Adrenal gland (tissue), 12 donors: ENCODE data around the gene CPM. TPM values are rescaled to one million over a fixed set of nuclear protein-coding genes. Genes with fewer than 3 reads are reported as not detected.

Source experiments
- DNase-seq, 7 donors: peaks; one replicate each; pipeline ENCODE4 v3.0.0-alpha.2; 2019 to 2020
- H3K27ac ChIP-seq, 5 donors: fragments of 200-600 bp; sonication (generic) in 4 of 5; 1 replicate in 3 of 5; 2 replicates in 2 of 5; pipeline versions ENCODE4 v1.5.1 to v1.8.0; 2016 to 2020; ENCODE audit warnings: mild to moderate bottlenecking in 1 of 5
- H3K27me3 ChIP-seq: fragments of 200-600 bp; 2 replicates; pipeline ENCODE4 v1.8.0; 2021
- H3K36me3 ChIP-seq, 2 donors: fragments of 200-600 bp; replicated peaks in 1 of 2; 1 replicate in 1 of 2; 2 replicates in 1 of 2; pipeline versions ENCODE4 v1.5.1 to v1.8.0; 2018 to 2022
- H3K4me1 ChIP-seq, 2 donors: fragments of 200-600 bp; replicated peaks in 1 of 2; 1 replicate in 1 of 2; 2 replicates in 1 of 2; pipeline versions ENCODE4 v1.5.1 to v1.8.0; 2018 to 2021
- H3K4me3 ChIP-seq, 4 donors: fragments of 200-600 bp; sonication (generic) in 3 of 4; one replicate each; pipeline ENCODE4 v1.5.1; 2016 to 2018
- H3K9me3 ChIP-seq, 3 donors: fragments of 200-600 bp; sonication (generic) in 1 of 3; replicated peaks in 1 of 3; 1 replicate in 2 of 3; 2 replicates in 1 of 3; pipeline versions ENCODE4 v1.5.1 to v1.8.0; 2016 to 2021
- POLR2A ChIP-seq, 2 donors: fragments of 450-650 bp; IDR thresholded peaks; one replicate each; pipeline ENCODE4 v1.6.1; 2017; ENCODE audit warnings: antibody characterized with exemption in 2 of 2, mild to moderate bottlenecking in 2 of 2, moderate library complexity in 1 of 2
- WGBS, 4 donors: extraction: QIAGEN DNeasy Blood & Tissue Kit in 2 of 4; methylation state at CpG; one replicate each; pipeline versions ENCODE4 v1.1.5 to v1.1.7; 2013 to 2017; 5-methylcytosine and 5-hydroxymethylcytosine counted together
- intact Hi-C, 2 donors: fragments of 100-400 bp; cut with DNase I; formaldehyde crosslinking; loops; one replicate each; pipeline versions ENCODE4 v1.14.1 to v1.15.0; 2022 to 2023
- polyA plus RNA-seq, 3 donors: library from polyadenylated mRNA; stranded (reverse); fragments of 200-250 nt in 2 of 3; fragments of 350-450 nt in 1 of 3; fragmentation: Illumina TruSeq in 1 of 3; extraction: RNeasy Lipid Tissue Mini Kit (QIAGEN cat#74804) in 1 of 3; gene quantifications; one replicate each; pipeline ENCODE4 v1.2.3, GENCODE V29; 2013 to 2014
- total RNA-seq, 9 donors: library from RNA; depleted of rRNA in 4 of 9; stranded (reverse); fragments of >200 nt in 4 of 9; fragments of 120-200 nt in 1 of 9; fragmentation: NEBNext Ultra II Directional in 1 of 9; extraction: Animal tissue kit (Norgen Biotek cat#: 25700) in 1 of 9; gene quantifications; one replicate each; pipeline versions ENCODE4 v1.1.0 to v1.2.4, GENCODE V29; 2013 to 2023
- TF ChIP-seq, protein P1 (sequence below), 6 experiments: fragments of 450-650 bp in 4 of 6; fragments of 200-600 bp in 2 of 6; sonication (generic) in 1 of 6; IDR thresholded peaks; 1 replicate in 5 of 6; 2 replicates in 1 of 6; pipeline versions ENCODE4 v1.5.1 to v1.8.0; 2016 to 2021; ENCODE audit warnings: antibody characterized with exemption in 6 of 6, mild to moderate bottlenecking in 2 of 6, moderate library complexity in 1 of 6
- donor health status: healthy with polysubstance abuse.
- donor health status: Bipolar disorder and iron deficiency.
- donor health status: DM: yes; HTN: yes; CAD: no.
- donor health status: DM: no; HTN: no; CAD: no.
- donor health status: DM: no; HTN: no; CAD: no.
- donor health status: DM: yes; HTN: yes; CAD: no.

The CPM gene
- total and polyA plus RNA-seq, 12 donors = 10.8 to 170 (median 53.5) TPM

- Histone ChIP-seq H3K4me1 (peaks cover 0 to 3% of the 10 kb centered on the region in 2 donors), H3K36me3 (no peaks in the 10 kb centered on the region), H3K27me3 (no peaks in the 10 kb centered on the region), H3K27ac (no peak overlapping the region), H3K9me3 (no peaks in the 10 kb centered on the region), H3K4me3 (no peak overlapping the region)
- WGBS, 4 donors = 77 to 80% (median 78%) methylated on average over 2 of the region's 2 CpGs
- no peak for DNase-seq
- TF ChIP-seq, protein P1, sequence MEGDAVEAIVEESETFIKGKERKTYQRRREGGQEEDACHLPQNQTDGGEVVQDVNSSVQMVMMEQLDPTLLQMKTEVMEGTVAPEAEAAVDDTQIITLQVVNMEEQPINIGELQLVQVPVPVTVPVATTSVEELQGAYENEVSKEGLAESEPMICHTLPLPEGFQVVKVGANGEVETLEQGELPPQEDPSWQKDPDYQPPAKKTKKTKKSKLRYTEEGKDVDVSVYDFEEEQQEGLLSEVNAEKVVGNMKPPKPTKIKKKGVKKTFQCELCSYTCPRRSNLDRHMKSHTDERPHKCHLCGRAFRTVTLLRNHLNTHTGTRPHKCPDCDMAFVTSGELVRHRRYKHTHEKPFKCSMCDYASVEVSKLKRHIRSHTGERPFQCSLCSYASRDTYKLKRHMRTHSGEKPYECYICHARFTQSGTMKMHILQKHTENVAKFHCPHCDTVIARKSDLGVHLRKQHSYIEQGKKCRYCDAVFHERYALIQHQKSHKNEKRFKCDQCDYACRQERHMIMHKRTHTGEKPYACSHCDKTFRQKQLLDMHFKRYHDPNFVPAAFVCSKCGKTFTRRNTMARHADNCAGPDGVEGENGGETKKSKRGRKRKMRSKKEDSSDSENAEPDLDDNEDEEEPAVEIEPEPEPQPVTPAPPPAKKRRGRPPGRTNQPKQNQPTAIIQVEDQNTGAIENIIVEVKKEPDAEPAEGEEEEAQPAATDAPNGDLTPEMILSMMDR (IDR thresholded peaks at IDR 0.05) = no peak
- no peak for TF ChIP-seq POLR2A (IDR thresholded peaks at IDR 0.05)
- intact Hi-C loops = no loop called here
Measured at GRCh38 chr12:68978678-68979077, 45.7 kb upstream of the CPM start.

DNA sequence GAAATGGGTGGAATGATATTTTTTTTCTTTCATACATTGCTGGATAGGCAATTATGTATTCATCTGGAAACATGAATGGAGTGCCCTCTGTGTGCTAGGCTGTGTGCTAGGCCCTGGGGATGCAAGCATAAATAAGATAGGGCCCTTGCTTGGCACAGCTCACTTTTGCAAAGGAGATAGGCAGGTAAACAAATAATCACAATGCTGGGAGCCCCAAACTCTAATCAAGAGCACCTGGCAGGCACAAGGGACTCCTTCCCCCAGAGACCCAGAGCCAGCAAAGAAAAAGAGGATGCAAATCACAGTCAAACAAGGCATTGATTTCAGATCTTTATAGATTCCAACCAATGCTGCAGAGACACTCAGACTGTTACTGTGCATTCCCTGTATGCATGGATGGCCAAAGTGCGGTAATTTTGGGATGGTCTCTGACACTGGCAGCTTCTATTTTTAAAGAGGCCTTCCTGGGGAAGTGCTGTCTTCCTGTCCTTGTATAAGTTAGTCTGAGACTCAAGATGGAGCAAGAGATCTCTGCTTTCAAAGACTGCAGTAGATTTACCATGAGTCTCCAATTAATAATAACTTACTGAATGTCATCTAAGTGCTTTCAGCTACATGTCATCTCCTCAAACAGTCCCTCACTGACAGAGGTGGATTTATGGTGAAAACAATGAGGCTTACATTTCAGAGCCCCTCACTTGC lies 45.1 kb upstream of the CPM start:
- Histone ChIP-seq H3K4me1 (peaks cover 0 to 3% of the 10 kb centered on the region in 2 donors), H3K36me3 (no peaks in the 10 kb centered on the region), H3K27ac (no peak overlapping the region), H3K9me3 (no peaks in the 10 kb centered on the region), H3K27me3 (no peaks in the 10 kb centered on the region), H3K4me3 (no peak overlapping the region)
- WGBS, 4 donors = 49 to 64% (median 60%) methylated on average over 1 of the region's 1 CpG
- intact Hi-C loops = no loop called here
- TF ChIP-seq POLR2A (IDR thresholded peaks at IDR 0.05) = no peak
- TF ChIP-seq, protein P1 (IDR thresholded peaks at IDR 0.05) = no peak
- DNase-seq = no peak

GRCh38 chr12:68977335-68977734 lies 44.4 kb upstream of the CPM start:
- Histone ChIP-seq H3K4me1 (peaks cover 0 to 3% of the 10 kb centered on the region in 2 donors), H3K4me3 (no peak overlapping the region), H3K27me3 (no peaks in the 10 kb centered on the region), H3K27ac (no peak overlapping the region), H3K9me3 (no peaks in the 10 kb centered on the region), H3K36me3 (no peaks in the 10 kb centered on the region)
- intact Hi-C loops = no loop called here
- no peak for TF ChIP-seq POLR2A (IDR thresholded peaks at IDR 0.05)
- TF ChIP-seq, protein P1 (IDR thresholded peaks at IDR 0.05) = no peak
- no peak for DNase-seq
- 72 to 80% (median 77%) methylated on average over 3 of the region's 3 CpGs for WGBS, 4 donors

- TF ChIP-seq, protein P1 (IDR thresholded peaks at IDR 0.05) = no peak
- TF ChIP-seq POLR2A (IDR thresholded peaks at IDR 0.05) = no peak
- no peak overlapping the region for H3K27ac ChIP-seq
- no peaks in the 10 kb centered on the region for H3K36me3 ChIP-seq
- DNase-seq = no peak
- WGBS, 4 donors = 88 to 100% (median 94%) methylated on average over 2 of the region's 2 CpGs
- intact Hi-C loops = no loop called here
- H3K27me3 ChIP-seq = no peaks in the 10 kb centered on the region
- H3K9me3 ChIP-seq = no peaks in the 10 kb centered on the region
- no peak overlapping the region for H3K4me3 ChIP-seq
- H3K4me1 ChIP-seq = peaks cover 0 to 3% of the 10 kb centered on the region in 2 donors
Measured at GRCh38 chr12:68976395-68976841, 43.4 kb upstream of the CPM start.
